IMR-90 (cell line): ENCODE measurements around the gene IFI27L1.

Experiments used
- BHLHE40 ChIP-seq: fragments of 150-350 bp; IDR thresholded peaks from 2 replicates; pipeline ENCODE4 v1.6.1; 2016; ENCODE audit warnings: mild to moderate bottlenecking, low read depth, low read length
- CTCF ChIP-seq: conservative IDR thresholded peaks from 2 replicates; pipeline ENCODE4 v1.5.1; 2012; ENCODE audit warnings: mild to moderate bottlenecking, low read depth, low read length, improper control_type of control experiment
- MAFK ChIP-seq: IDR thresholded peaks from 2 replicates; pipeline ENCODE4 v1.6.1; 2012; ENCODE audit warnings: low read depth, low read length, improper control_type of control experiment
- MAZ ChIP-seq: IDR thresholded peaks from 2 replicates; pipeline ENCODE4 v1.6.1; 2012; ENCODE audit warnings: low read depth, mild to moderate bottlenecking, low read length, improper control_type of control experiment, moderate library complexity, borderline replicate concordance
- MXI1 ChIP-seq: IDR thresholded peaks from 2 replicates; pipeline ENCODE4 v1.6.1; 2012; ENCODE audit warnings: low read depth, mild to moderate bottlenecking, low read length, moderate library complexity, borderline replicate concordance
- POLR2A ChIP-seq: IDR thresholded peaks from 2 replicates; pipeline ENCODE4 v1.6.1; 2012; ENCODE audit warnings: mild to moderate bottlenecking, low read depth, low read length
- RAD21 ChIP-seq: IDR thresholded peaks from 2 replicates; pipeline ENCODE4 v1.6.1; 2012; ENCODE audit warnings: low read length, improper control_type of control experiment
- RFX5 ChIP-seq: IDR thresholded peaks from 2 replicates; pipeline ENCODE4 v1.8.0; 2012; ENCODE audit warnings: low read depth, mild to moderate bottlenecking, low read length, moderate library complexity
- TF ChIP-seq, protein P1 (sequence below): fragments of 150-350 bp; IDR thresholded peaks from 2 replicates; pipeline ENCODE4 v1.6.1; 2017; ENCODE audit warnings: mild to moderate bottlenecking, antibody characterized with exemption, low read length, low read depth

DNA sequence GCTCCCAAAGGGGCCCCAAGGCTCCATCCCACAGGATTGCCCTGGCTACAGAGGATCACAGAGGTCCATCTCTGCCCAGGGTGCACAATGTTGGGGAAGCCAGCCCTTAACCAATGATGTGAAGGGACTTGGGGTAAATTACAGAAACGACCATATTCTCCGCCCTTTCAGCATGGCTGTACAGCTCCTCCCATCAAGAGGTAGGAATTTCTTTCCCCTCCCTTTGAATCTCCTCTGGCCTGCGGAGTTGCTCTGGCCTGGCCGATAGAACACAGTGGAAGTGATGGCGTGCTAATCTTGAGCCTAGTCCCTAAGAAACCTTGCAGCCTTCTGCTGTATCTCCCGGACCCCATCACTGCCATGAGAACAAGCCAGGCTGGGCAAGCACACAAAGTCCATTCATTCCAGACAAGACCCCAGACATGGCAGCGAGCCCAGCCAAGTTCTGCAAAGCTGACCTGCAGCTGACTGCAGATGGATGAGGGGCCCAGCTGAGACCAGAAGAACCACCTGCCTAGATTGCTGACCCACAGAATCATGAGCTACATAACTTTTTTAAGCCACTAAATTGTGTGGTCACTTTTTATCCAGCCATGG is 22.5 kb downstream of the IFI27L1 start:
- TF ChIP-seq CTCF (no peak), MXI1 (no peak), RFX5 (no peak), POLR2A (no peak), MAZ (no peak), BHLHE40 (no peak), MAFK (no peak), RAD21 (no peak)
- TF ChIP-seq, protein P1, sequence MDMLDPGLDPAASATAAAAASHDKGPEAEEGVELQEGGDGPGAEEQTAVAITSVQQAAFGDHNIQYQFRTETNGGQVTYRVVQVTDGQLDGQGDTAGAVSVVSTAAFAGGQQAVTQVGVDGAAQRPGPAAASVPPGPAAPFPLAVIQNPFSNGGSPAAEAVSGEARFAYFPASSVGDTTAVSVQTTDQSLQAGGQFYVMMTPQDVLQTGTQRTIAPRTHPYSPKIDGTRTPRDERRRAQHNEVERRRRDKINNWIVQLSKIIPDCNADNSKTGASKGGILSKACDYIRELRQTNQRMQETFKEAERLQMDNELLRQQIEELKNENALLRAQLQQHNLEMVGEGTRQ, result no peak
